ENCODE results near the gene C19orf18.

The C19orf18 gene

GRCh38 chr19:57954996-57955395 lies 19.3 kb downstream of the C19orf18 start:
- Histone ChIP-seq H3K27me3 (ENCODE audit: insufficient read depth, poor library complexity, severe bottlenecking) (no peaks in the 10 kb centered on the region), H3K27ac (replicated peaks) (no peak overlapping the region), H3K4me3 (replicated peaks; ENCODE audit: insufficient read depth, low read length) (no peak overlapping the region)
- TF ChIP-seq REST (IDR thresholded peaks at IDR 0.05; ENCODE audit: insufficient replicate concordance, low read depth), result no peak
- no peak for DNase-seq (ENCODE audit: low read depth in 1 of 2, low spot score in 1 of 2)

GRCh38 chr19:57949702-57950101 lies 24.6 kb downstream of the C19orf18 start:
- DNase-seq (ENCODE audit: low read depth in 1 of 2, low spot score in 1 of 2), result no peak
- no peak for TF ChIP-seq CTCF (IDR thresholded peaks at IDR 0.05; ENCODE audit: insufficient read depth, low read length)
- TF ChIP-seq GABPA (IDR thresholded peaks at IDR 0.05; ENCODE audit: low read depth), result no peak
- no peak for TF ChIP-seq REST (IDR thresholded peaks at IDR 0.05; ENCODE audit: insufficient replicate concordance, low read depth)
- no peak for TF ChIP-seq POLR2AphosphoS5 (IDR thresholded peaks at IDR 0.05; ENCODE audit: low read depth)
- no peak for TF ChIP-seq SPI1 (IDR thresholded peaks at IDR 0.05; ENCODE audit: borderline replicate concordance, low read depth)
- Histone ChIP-seq H3K4me3 (replicated peaks; ENCODE audit: insufficient read depth, low read length) (no peak overlapping the region), H3K27me3 (ENCODE audit: insufficient read depth, poor library complexity, severe bottlenecking) (no peaks in the 10 kb centered on the region), H3K27ac (replicated peaks) (no peak overlapping the region)

- no peak for TF ChIP-seq SPI1 (IDR thresholded peaks at IDR 0.05; ENCODE audit: borderline replicate concordance, low read depth)
- no peak for TF ChIP-seq REST (IDR thresholded peaks at IDR 0.05; ENCODE audit: insufficient replicate concordance, low read depth)
- TF ChIP-seq GABPA (IDR thresholded peaks at IDR 0.05; ENCODE audit: low read depth), result no peak
- TF ChIP-seq POLR2AphosphoS5 (IDR thresholded peaks at IDR 0.05; ENCODE audit: low read depth), result no peak
- no peak for TF ChIP-seq CTCF (IDR thresholded peaks at IDR 0.05; ENCODE audit: insufficient read depth, low read length)
- no peak for DNase-seq (ENCODE audit: low read depth in 1 of 2, low spot score in 1 of 2)
- no peak overlapping the region for H3K4me3 ChIP-seq (replicated peaks; ENCODE audit: insufficient read depth, low read length)
- no peak overlapping the region for H3K27ac ChIP-seq (replicated peaks)
- H3K27me3 ChIP-seq (ENCODE audit: insufficient read depth, poor library complexity, severe bottlenecking), result no peaks in the 10 kb centered on the region
Observed at GRCh38 chr19:57949296-57949695, 25.0 kb downstream of the C19orf18 start.

Measured in HL-60 (cell line).